WTC11 (cell line): ENCODE measurements around the gene CACUL1. TPM values are rescaled to one million over a fixed set of nuclear protein-coding genes. Genes with fewer than 3 reads are reported as not detected.

Experiments used
- ATAC-seq: fragments of 200-7000 bp; cut with Tn5 transposase; 2 replicates; pipeline ENCODE4 v1.10.0; 2021; ENCODE audit warnings: mild to moderate bottlenecking, moderate library complexity
- CTCF ChIA-PET: fragments of 300-600 bp; sonication (Branson Sonifier 250); formaldehyde crosslinking; loops from one replicate; lab custom pipeline; 2021; ENCODE audit warnings: antibody characterized with exemption; lab: Charles Lee
- POLR2A ChIA-PET: fragments of 350-600 bp; sonication (Branson Sonifier 250); formaldehyde crosslinking; loops from one replicate; lab custom pipeline; 2021; ENCODE audit warnings: antibody characterized with exemption; lab: Charles Lee
- DNase-seq: peaks from one replicate; pipeline ENCODE4 v3.0.0; 2021; ENCODE audit warnings: low spot score
- H3K27ac Mint-ChIP-seq: 2 replicates; pipeline ENCODE4 v1.8.0; 2021; ENCODE audit warnings: mixed read lengths
- H3K27me3 Mint-ChIP-seq: 2 replicates; pipeline ENCODE4 v1.8.0; 2021; ENCODE audit warnings: low read depth, mild to moderate bottlenecking, moderate library complexity, mixed read lengths
- H3K36me3 Mint-ChIP-seq: 2 replicates; pipeline ENCODE4 v1.8.0; 2021; ENCODE audit warnings: mixed read lengths
- H3K4me1 Mint-ChIP-seq: 2 replicates; pipeline ENCODE4 v1.8.0; 2022; ENCODE audit warnings: mixed read lengths
- H3K4me3 Mint-ChIP-seq: 2 replicates; pipeline ENCODE4 v1.8.0; 2021; ENCODE audit warnings: mild to moderate bottlenecking, moderate library complexity, mixed read lengths
- H3K9me3 Mint-ChIP-seq: 2 replicates; pipeline ENCODE4 v1.8.0; 2021; ENCODE audit warnings: mixed read lengths
- AR ChIP-seq: fragments of 250-450 bp; sonication (Bioruptor Pico); IDR thresholded peaks from 2 replicates; pipeline ENCODE4 v1.9.0; 2021; ENCODE audit warnings: mild to moderate bottlenecking
- ATF2 ChIP-seq: sonication (generic); formaldehyde crosslinking; IDR thresholded peaks from 2 replicates; pipeline ENCODE4 v1.8.1; 2022; ENCODE audit warnings: low read depth, missing genetic modification reagents, borderline replicate concordance
- E2F4 ChIP-seq: sonication (generic); formaldehyde crosslinking; IDR thresholded peaks from 2 replicates; pipeline ENCODE4 v1.8.1; 2022; ENCODE audit warnings: low read depth, mild to moderate bottlenecking, moderate library complexity, missing genetic modification reagents, borderline replicate concordance
- E2F5 ChIP-seq: sonication (generic); formaldehyde crosslinking; IDR thresholded peaks from 2 replicates; pipeline ENCODE4 v1.8.1; 2022; ENCODE audit warnings: mild to moderate bottlenecking, moderate library complexity, missing genetic modification reagents
- EMX1 ChIP-seq: fragments of 250-450 bp; sonication (Bioruptor Pico); IDR thresholded peaks from 2 replicates; pipeline ENCODE4 v1.8.0; 2021; ENCODE audit warnings: mild to moderate bottlenecking
- ETV6 ChIP-seq: sonication (generic); formaldehyde crosslinking; IDR thresholded peaks from 2 replicates; pipeline ENCODE4 v1.8.1; 2022; ENCODE audit warnings: mild to moderate bottlenecking, missing genetic modification reagents
- JAZF1 ChIP-seq: fragments of 250-450 bp; sonication (Bioruptor Pico); IDR thresholded peaks from 2 replicates; pipeline ENCODE4 v1.9.0; 2021; ENCODE audit warnings: moderate library complexity, mild to moderate bottlenecking, inconsistent platforms
- MLX ChIP-seq: sonication (generic); formaldehyde crosslinking; IDR thresholded peaks from 2 replicates; pipeline ENCODE4 v1.8.1; 2023; ENCODE audit warnings: mild to moderate bottlenecking, missing genetic modification reagents, moderate library complexity
- SP1 ChIP-seq: sonication (generic); formaldehyde crosslinking; conservative IDR thresholded peaks from 2 replicates; pipeline ENCODE4 v1.8.1; 2022; ENCODE audit warnings: missing genetic modification reagents
- TEAD1 ChIP-seq: sonication (generic); formaldehyde crosslinking; IDR thresholded peaks from 2 replicates; pipeline ENCODE4 v1.8.0; 2022; ENCODE audit warnings: mild to moderate bottlenecking, missing genetic modification reagents
- ZBTB43 ChIP-seq: sonication (generic); formaldehyde crosslinking; IDR thresholded peaks from 2 replicates; pipeline ENCODE4 v1.8.1; 2023; ENCODE audit warnings: mild to moderate bottlenecking, missing genetic modification reagents
- ZNF219 ChIP-seq: sonication (generic); formaldehyde crosslinking; IDR thresholded peaks from 2 replicates; pipeline ENCODE4 v1.8.0; 2023; ENCODE audit warnings: missing genetic modification reagents, mild to moderate bottlenecking, borderline replicate concordance
- ZNF317 ChIP-seq: sonication (generic); formaldehyde crosslinking; IDR thresholded peaks from 2 replicates; pipeline ENCODE4 v1.8.1; 2023; ENCODE audit warnings: low read depth, mild to moderate bottlenecking, moderate library complexity, missing genetic modification reagents, borderline replicate concordance
- ZNF532 ChIP-seq: fragments of 250-450 bp; sonication (Bioruptor Pico); IDR thresholded peaks from 2 replicates; pipeline ENCODE4 v1.9.0; 2021; ENCODE audit warnings: mild to moderate bottlenecking, borderline replicate concordance
- total RNA-seq: library from RNA; stranded (reverse); gene quantifications from 3 replicates; pipeline ENCODE4 v1.2.3, GENCODE V29; 2021

The CACUL1 gene
- total RNA-seq, 1 experiment from 2014 or later: 41.5 TPM

GRCh38 chr10:118773041-118773440 is 18.3 kb upstream of the CACUL1 start (continued):
- TF ChIP-seq ZNF532 (CRISPR knock-in tag): no peak

- Mint-ChIP-seq H3K27ac (no peak overlapping the region), H3K36me3 (peaks cover 6% of the 10 kb centered on the region), H3K9me3 (peaks cover 38% of the 10 kb centered on the region), H3K4me3 (no peak overlapping the region), H3K4me1 (peaks cover 6% of the 10 kb centered on the region; the same call in 1 of the 2 replicates), H3K27me3 (peaks cover 11% of the 10 kb centered on the region)
- TF ChIP-seq E2F5 (no peak), ZNF317 (CRISPR knock-in tag) (no peak), ZNF219 (CRISPR knock-in tag) (no peak), ATF2 (CRISPR knock-in tag) (no peak)
- ChIA-PET CTCF (no interaction called here), POLR2A (no interaction called here)
- DNase-seq (no peak), ATAC-seq (no peak)
Observed at GRCh38 chr10:118771976-118772375, 17.2 kb upstream of the CACUL1 start.

GRCh38 chr10:118769898-118770600 is 15.3 kb upstream of the CACUL1 start:
- DNase-seq: no peak
- CTCF ChIA-PET: no interaction called here
- H3K27me3 Mint-ChIP-seq: peaks cover 6% of the 10 kb centered on the region; the same call in 1 of the 2 replicates
- POLR2A ChIA-PET: no interaction called here
- H3K9me3 Mint-ChIP-seq: peaks cover 24% of the 10 kb centered on the region
- no peaks in the 10 kb centered on the region for H3K36me3 Mint-ChIP-seq
- H3K27ac Mint-ChIP-seq: no peak overlapping the region
- no peak for ATAC-seq
- H3K4me3 Mint-ChIP-seq: no peak overlapping the region
- peaks cover 6% of the 10 kb centered on the region; the same call in 1 of the 2 replicates for H3K4me1 Mint-ChIP-seq
- TF ChIP-seq E2F4 (no peak), MLX (CRISPR knock-in tag) (no peak), SP1 (CRISPR knock-in tag) (no peak), ZBTB43 (CRISPR knock-in tag) (no peak), EMX1 (CRISPR knock-in tag) (no peak), TEAD1 (CRISPR knock-in tag) (no peak), ETV6 (CRISPR knock-in tag) (no peak), JAZF1 (CRISPR knock-in tag) (no peak), AR (CRISPR knock-in tag) (no peak)
